Tibial nerve (tissue), 4 donors: ENCODE measurements around the gene CASS4.

Experiments
- EP300 ChIP-seq, 2 donors: sonication (generic); formaldehyde crosslinking; IDR thresholded peaks; one replicate each; pipeline ENCODE4 v1.6.1; 2017; ENCODE audit warnings: antibody characterized with exemption in 2 of 2, mild to moderate bottlenecking in 1 of 2
- POLR2A ChIP-seq, 2 donors: fragments of 450-650 bp; IDR thresholded peaks; one replicate each; pipeline ENCODE4 v1.6.1; 2017; ENCODE audit warnings: antibody characterized with exemption in 2 of 2, mild to moderate bottlenecking in 2 of 2, moderate library complexity in 2 of 2
- TF ChIP-seq, protein P1 (sequence below), 5 experiments: fragments of 200-600 bp in 3 of 5; fragments of 450-650 bp in 2 of 5; sonication (generic) in 3 of 5; IDR thresholded peaks; one replicate each; pipeline ENCODE4 v1.5.1; 2016 to 2019; ENCODE audit warnings: antibody characterized with exemption in 5 of 5, mild to moderate bottlenecking in 3 of 5, moderate library complexity in 2 of 5

GRCh38 chr20:56445130-56445529 is 33.1 kb downstream of the CASS4 start:
- TF ChIP-seq, protein P1, sequence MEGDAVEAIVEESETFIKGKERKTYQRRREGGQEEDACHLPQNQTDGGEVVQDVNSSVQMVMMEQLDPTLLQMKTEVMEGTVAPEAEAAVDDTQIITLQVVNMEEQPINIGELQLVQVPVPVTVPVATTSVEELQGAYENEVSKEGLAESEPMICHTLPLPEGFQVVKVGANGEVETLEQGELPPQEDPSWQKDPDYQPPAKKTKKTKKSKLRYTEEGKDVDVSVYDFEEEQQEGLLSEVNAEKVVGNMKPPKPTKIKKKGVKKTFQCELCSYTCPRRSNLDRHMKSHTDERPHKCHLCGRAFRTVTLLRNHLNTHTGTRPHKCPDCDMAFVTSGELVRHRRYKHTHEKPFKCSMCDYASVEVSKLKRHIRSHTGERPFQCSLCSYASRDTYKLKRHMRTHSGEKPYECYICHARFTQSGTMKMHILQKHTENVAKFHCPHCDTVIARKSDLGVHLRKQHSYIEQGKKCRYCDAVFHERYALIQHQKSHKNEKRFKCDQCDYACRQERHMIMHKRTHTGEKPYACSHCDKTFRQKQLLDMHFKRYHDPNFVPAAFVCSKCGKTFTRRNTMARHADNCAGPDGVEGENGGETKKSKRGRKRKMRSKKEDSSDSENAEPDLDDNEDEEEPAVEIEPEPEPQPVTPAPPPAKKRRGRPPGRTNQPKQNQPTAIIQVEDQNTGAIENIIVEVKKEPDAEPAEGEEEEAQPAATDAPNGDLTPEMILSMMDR (IDR thresholded peaks at IDR 0.05): no peak
- no peak for TF ChIP-seq POLR2A (IDR thresholded peaks at IDR 0.05)
- no peak for TF ChIP-seq EP300 (IDR thresholded peaks at IDR 0.05)
